Measurements from ENCODE around the gene RNF34. TPM values are rescaled to one million over a fixed set of nuclear protein-coding genes. Genes with fewer than 3 reads are reported as not detected.

RNF34 gene
- total and polyA plus RNA-seq, 2 of the 13 experiments (the other 11 are each of a cell fraction or from before 2014, with no cell fraction given) = 36.8 to 53.2 TPM

DNA sequence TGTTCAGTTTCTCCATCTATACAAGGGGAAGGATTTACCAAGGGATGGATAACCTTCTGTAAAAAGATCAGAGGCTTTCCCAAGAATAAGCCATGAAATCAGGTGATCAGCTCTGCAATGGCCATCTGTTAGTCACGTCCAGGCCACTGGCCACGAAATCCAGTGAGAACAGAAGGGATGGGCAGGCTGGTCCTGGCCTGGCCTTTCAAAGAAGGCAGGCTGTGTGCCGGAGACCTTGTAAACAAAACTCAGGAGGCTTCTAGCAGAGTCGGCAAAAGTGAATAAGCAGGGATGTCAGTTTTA, 68.5 kb downstream of the RNF34 start (continued):
- TF ChIP-seq, protein P1, sequence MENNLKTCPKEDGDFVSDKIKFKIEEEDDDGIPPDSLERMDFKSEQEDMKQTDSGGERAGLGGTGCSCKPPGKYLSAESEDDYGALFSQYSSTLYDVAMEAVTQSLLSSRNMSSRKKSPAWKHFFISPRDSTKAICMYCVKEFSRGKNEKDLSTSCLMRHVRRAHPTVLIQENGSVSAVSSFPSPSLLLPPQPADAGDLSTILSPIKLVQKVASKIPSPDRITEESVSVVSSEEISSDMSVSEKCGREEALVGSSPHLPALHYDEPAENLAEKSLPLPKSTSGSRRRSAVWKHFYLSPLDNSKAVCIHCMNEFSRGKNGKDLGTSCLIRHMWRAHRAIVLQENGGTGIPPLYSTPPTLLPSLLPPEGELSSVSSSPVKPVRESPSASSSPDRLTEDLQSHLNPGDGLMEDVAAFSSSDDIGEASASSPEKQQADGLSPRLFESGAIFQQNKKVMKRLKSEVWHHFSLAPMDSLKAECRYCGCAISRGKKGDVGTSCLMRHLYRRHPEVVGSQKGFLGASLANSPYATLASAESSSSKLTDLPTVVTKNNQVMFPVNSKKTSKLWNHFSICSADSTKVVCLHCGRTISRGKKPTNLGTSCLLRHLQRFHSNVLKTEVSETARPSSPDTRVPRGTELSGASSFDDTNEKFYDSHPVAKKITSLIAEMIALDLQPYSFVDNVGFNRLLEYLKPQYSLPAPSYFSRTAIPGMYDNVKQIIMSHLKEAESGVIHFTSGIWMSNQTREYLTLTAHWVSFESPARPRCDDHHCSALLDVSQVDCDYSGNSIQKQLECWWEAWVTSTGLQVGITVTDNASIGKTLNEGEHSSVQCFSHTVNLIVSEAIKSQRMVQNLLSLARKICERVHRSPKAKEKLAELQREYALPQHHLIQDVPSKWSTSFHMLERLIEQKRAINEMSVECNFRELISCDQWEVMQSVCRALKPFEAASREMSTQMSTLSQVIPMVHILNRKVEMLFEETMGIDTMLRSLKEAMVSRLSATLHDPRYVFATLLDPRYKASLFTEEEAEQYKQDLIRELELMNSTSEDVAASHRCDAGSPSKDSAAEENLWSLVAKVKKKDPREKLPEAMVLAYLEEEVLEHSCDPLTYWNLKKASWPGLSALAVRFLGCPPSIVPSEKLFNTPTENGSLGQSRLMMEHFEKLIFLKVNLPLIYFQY (CRISPR knock-in tag; IDR thresholded peaks at IDR 0.05; ENCODE audit: borderline replicate concordance) = no peak
- TF ChIP-seq BORCS8-MEF2B (CRISPR knock-in tag; IDR thresholded peaks at IDR 0.05) (no peak), ZNF780A (CRISPR knock-in tag; IDR thresholded peaks at IDR 0.05) (no peak), SIN3B (IDR thresholded peaks at IDR 0.05; ENCODE audit: low read length) (no peak), KDM5B (CRISPR knock-in tag; IDR thresholded peaks at IDR 0.05; ENCODE audit: borderline replicate concordance) (no peak)
- TF ChIP-seq, protein P2, sequence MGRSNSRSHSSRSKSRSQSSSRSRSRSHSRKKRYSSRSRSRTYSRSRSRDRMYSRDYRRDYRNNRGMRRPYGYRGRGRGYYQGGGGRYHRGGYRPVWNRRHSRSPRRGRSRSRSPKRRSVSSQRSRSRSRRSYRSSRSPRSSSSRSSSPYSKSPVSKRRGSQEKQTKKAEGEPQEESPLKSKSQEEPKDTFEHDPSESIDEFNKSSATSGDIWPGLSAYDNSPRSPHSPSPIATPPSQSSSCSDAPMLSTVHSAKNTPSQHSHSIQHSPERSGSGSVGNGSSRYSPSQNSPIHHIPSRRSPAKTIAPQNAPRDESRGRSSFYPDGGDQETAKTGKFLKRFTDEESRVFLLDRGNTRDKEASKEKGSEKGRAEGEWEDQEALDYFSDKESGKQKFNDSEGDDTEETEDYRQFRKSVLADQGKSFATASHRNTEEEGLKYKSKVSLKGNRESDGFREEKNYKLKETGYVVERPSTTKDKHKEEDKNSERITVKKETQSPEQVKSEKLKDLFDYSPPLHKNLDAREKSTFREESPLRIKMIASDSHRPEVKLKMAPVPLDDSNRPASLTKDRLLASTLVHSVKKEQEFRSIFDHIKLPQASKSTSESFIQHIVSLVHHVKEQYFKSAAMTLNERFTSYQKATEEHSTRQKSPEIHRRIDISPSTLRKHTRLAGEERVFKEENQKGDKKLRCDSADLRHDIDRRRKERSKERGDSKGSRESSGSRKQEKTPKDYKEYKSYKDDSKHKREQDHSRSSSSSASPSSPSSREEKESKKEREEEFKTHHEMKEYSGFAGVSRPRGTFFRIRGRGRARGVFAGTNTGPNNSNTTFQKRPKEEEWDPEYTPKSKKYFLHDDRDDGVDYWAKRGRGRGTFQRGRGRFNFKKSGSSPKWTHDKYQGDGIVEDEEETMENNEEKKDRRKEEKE (IDR thresholded peaks at IDR 0.05) = no peak

DNA sequence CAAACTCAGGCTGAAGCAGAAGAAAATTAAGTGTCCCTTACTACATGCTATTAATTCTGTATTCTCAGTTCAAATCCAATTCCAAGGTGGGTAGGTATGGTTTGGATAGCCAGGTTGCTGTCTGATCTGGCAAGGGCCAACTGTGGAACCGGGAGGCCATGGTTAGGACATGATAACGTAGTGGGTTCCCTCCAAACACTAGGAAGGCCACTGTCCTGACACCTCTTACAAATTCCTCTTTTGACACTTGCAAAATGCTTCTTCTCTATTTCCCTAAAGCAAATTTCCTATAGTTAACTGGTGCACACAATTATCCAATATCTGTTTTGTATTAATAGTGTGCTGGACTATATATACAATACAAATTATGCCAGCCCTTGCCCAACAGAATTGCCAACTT, 70.8 kb downstream of the RNF34 start:
- no peak for FAIRE-seq
- Histone ChIP-seq H4K20me1 (ENCODE audit: insufficient read depth, low read length) (peaks cover 4% of the 10 kb centered on the region), H2AFZ (ENCODE audit: low read length) (no peak overlapping the region), H3K79me2 (ENCODE audit: insufficient read depth, low read length) (peaks cover 6% of the 10 kb centered on the region), H3K4me1 (ENCODE audit: insufficient read depth, low read length) (peaks cover 36% of the 10 kb centered on the region), H3K4me2 (ENCODE audit: low read depth, low read length) (no peak overlapping the region), H3K9me3 (ENCODE audit: low read length) (no peaks in the 10 kb centered on the region), H3K9ac (ENCODE audit: insufficient read depth, low read depth, low read length) (no peak overlapping the region), H3K36me3 (replicated peaks in 1 of 2; ENCODE audit: control insufficient read depth in 1 of 2, insufficient read depth in 2 of 2, low read length in 2 of 2) (no peaks in the 10 kb centered on the region), H3K27ac (ENCODE audit: extremely low read length, insufficient read depth, low read length) (no peak overlapping the region), H3K4me3 (replicated peaks in 1 of 3; ENCODE audit: insufficient read depth in 1 of 3, low read depth in 2 of 3, low read length in 3 of 3) (no peak overlapping the region), H3K27me3 (ENCODE audit: control insufficient read depth in 1 of 2, insufficient read depth in 2 of 2, low read length in 2 of 2) (no peaks in the 10 kb centered on the region)
- no TSS peak for BruUV-seq (replicated peaks)
- intact Hi-C loops (cut with micrococcal nuclease; ENCODE audit: unreplicated experiment) = no loop called here
- DNase-seq (ENCODE audit: low spot score) = no peak
- in situ Hi-C loops (cut with HindIII; ENCODE audit: extremely low pct_ligation_motif_present, low pct_unique_long_range_greater_than_20kb) = no loop called here
- ChIA-PET CTCF (ENCODE audit: low intra/inter-chr PET ratio, low total read pairs) (no interaction called here), POLR2A (no interaction called here)
- no peak for ATAC-seq
- 85% methylated on average over 2 of the region's 2 CpGs for WGBS (ENCODE audit: low lambda C conversion rate)
- no peak for TF ChIP-seq ZMYM2 (CRISPR knock-in tag; IDR thresholded peaks at IDR 0.05)
- TF ChIP-seq ZNF263 (CRISPR knock-in tag; IDR thresholded peaks at IDR 0.05) = no peak
- no peak for TF ChIP-seq HDAC2 (CRISPR knock-in tag; IDR thresholded peaks at IDR 0.05)
- TF ChIP-seq, protein P3, sequence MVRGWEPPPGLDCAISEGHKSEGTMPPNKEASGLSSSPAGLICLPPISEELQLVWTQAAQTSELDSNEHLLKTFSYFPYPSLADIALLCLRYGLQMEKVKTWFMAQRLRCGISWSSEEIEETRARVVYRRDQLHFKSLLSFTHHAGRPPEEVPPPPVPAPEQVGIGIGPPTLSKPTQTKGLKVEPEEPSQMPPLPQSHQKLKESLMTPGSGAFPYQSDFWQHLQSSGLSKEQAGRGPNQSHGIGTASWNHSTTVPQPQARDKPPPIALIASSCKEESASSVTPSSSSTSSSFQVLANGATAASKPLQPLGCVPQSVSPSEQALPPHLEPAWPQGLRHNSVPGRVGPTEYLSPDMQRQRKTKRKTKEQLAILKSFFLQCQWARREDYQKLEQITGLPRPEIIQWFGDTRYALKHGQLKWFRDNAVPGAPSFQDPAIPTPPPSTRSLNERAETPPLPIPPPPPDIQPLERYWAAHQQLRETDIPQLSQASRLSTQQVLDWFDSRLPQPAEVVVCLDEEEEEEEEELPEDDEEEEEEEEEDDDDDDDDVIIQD (CRISPR knock-in tag; IDR thresholded peaks at IDR 0.05; ENCODE audit: low read depth) = no peak
- TF ChIP-seq MED13 (CRISPR knock-in tag; IDR thresholded peaks at IDR 0.05) = no peak
- TF ChIP-seq, protein P4, sequence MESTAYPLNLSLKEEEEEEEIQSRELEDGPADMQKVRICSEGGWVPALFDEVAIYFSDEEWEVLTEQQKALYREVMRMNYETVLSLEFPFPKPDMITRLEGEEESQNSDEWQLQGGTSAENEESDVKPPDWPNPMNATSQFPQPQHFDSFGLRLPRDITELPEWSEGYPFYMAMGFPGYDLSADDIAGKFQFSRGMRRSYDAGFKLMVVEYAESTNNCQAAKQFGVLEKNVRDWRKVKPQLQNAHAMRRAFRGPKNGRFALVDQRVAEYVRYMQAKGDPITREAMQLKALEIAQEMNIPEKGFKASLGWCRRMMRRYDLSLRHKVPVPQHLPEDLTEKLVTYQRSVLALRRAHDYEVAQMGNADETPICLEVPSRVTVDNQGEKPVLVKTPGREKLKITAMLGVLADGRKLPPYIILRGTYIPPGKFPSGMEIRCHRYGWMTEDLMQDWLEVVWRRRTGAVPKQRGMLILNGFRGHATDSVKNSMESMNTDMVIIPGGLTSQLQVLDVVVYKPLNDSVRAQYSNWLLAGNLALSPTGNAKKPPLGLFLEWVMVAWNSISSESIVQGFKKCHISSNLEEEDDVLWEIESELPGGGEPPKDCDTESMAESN (CRISPR knock-in tag; conservative IDR thresholded peaks at IDR 0.05) = no peak
